Ramos (cell line): ENCODE results near the gene MYH2.
"Not testable (repeated sequence)": the region's sequence is repeated elsewhere in the genome, so short reads cannot be mapped to it uniquely, and the experiment has no call there.

Source experiments
- in situ Hi-C: fragments of 300-500 bp; cut with MboI; formaldehyde crosslinking; loops from one replicate; pipeline ENCODE4 v1.14.3; 2022; ENCODE audit warnings: low sequenced_read_pairs; ENCODE audit not compliant: unreplicated experiment

MYH2 gene

GRCh38 chr17:10549096-10549842 lies at the start of gene MYH2:
MYH2 (minus strand) TSS chr17:10549658; CDS start chr17:10547920, 1,738 bp downstream.
- in situ Hi-C loops = no loop called here

- in situ Hi-C loops = no loop called here
Measured at GRCh38 chr17:10598621-10599020, 49.2 kb upstream of the MYH2 start.

- in situ Hi-C loops = no loop called here
Measured at GRCh38 chr17:10589553-10590145, 40.2 kb upstream of the MYH2 start.

GRCh38 chr17:10585529-10585928 lies 36.1 kb upstream of the MYH2 start:
- in situ Hi-C loops = no loop called here

GRCh38 chr17:10583834-10584233 lies 34.4 kb upstream of the MYH2 start:
- in situ Hi-C loops = no loop called here

- in situ Hi-C loops = no loop called here
Measured at GRCh38 chr17:10579270-10579669, 29.8 kb upstream of the MYH2 start.

GRCh38 chr17:10574324-10574723 lies 24.9 kb upstream of the MYH2 start:
- in situ Hi-C loops = no loop called here

GRCh38 chr17:10563991-10564660 lies 14.7 kb upstream of the MYH2 start:
- in situ Hi-C loops = no loop called here

GRCh38 chr17:10558049-10558448 lies 8.6 kb upstream of the MYH2 start:
- in situ Hi-C loops = no loop called here

- in situ Hi-C loops = no loop called here
Measured at GRCh38 chr17:10557422-10557821, 8.0 kb upstream of the MYH2 start.

GRCh38 chr17:10556301-10557005 lies 7.0 kb upstream of the MYH2 start:
- in situ Hi-C loops = no loop called here

GRCh38 chr17:10550014-10550413 lies 556 bp upstream of the MYH2 start:
- in situ Hi-C loops = no loop called here

GRCh38 chr17:10547351-10547750 lies 2.1 kb downstream of the MYH2 start:
- in situ Hi-C loops = no loop called here

- in situ Hi-C loops = not testable (repeated sequence)
Measured at GRCh38 chr17:10543486-10543885, 6.0 kb downstream of the MYH2 start.

- in situ Hi-C loops = not testable (repeated sequence)
Measured at GRCh38 chr17:10541179-10541578, 8.3 kb downstream of the MYH2 start.

GRCh38 chr17:10532026-10532425 lies 17.4 kb downstream of the MYH2 start:
- in situ Hi-C loops = no loop called here

- in situ Hi-C loops = no loop called here
Measured at GRCh38 chr17:10527419-10527818, 22.0 kb downstream of the MYH2 start.

GRCh38 chr17:10526517-10526916 lies 22.9 kb downstream of the MYH2 start:
- in situ Hi-C loops = no loop called here

- in situ Hi-C loops = no loop called here
Measured at GRCh38 chr17:10523064-10523463, 26.4 kb downstream of the MYH2 start.

- in situ Hi-C loops = no loop called here
Measured at GRCh38 chr17:10521949-10522348, 27.5 kb downstream of the MYH2 start.
